K562 (cell line): ENCODE measurements around the gene SEMA6C. TPM values are rescaled to one million over a fixed set of nuclear protein-coding genes. Genes with fewer than 3 reads are reported as not detected.

Experiments used
- ARHGAP35 ChIP-seq: fragments of 450-650 bp; IDR thresholded peaks from 2 replicates; pipeline ENCODE4 v1.6.1; 2018; ENCODE audit not compliant: partially characterized antibody
- ARNT ChIP-seq, 2 experiments: fragments of 450-650 bp; IDR thresholded peaks; 2 replicates each; pipeline ENCODE4 v1.6.1; 2016; ENCODE audit warnings: mild to moderate bottlenecking in 1 of 2
- CHD2 ChIP-seq: IDR thresholded peaks from 2 replicates; pipeline ENCODE4 v1.6.1; 2011; ENCODE audit warnings: low read depth, low read length
- CXXC5 ChIP-seq: fragments of 250-450 bp; sonication (Bioruptor Pico); IDR thresholded peaks from 2 replicates; pipeline ENCODE4 v1.8.0; 2022; ENCODE audit warnings: inconsistent platforms, mild to moderate bottlenecking, moderate library complexity
- ETS2 ChIP-seq: IDR thresholded peaks from 2 replicates; pipeline ENCODE4 v1.6.1; 2016; ENCODE audit warnings: borderline replicate concordance, missing genetic modification characterization, mild to moderate bottlenecking, moderate library complexity, missing compliant biosample characterization; ENCODE audit not compliant: poor library complexity, severe bottlenecking
- HNRNPL ChIP-seq: fragments of 200-400 bp; formaldehyde crosslinking; IDR thresholded peaks from 2 replicates; pipeline ENCODE4 v1.6.1; 2017; ENCODE audit warnings: low read depth, mild to moderate bottlenecking, low read length
- ILK ChIP-seq: fragments of 450-650 bp; IDR thresholded peaks from 2 replicates; pipeline ENCODE4 v1.6.1; 2016; ENCODE audit warnings: missing genetic modification characterization, low read depth, mild to moderate bottlenecking, missing compliant biosample characterization, moderate library complexity, borderline replicate concordance
- LCOR ChIP-seq: sonication (generic); formaldehyde crosslinking; IDR thresholded peaks from 2 replicates; pipeline ENCODE4 v1.8.0; 2022; ENCODE audit warnings: mild to moderate bottlenecking, missing genetic modification reagents
- MECOM ChIP-seq: fragments of 250-450 bp; sonication (Bioruptor Pico); IDR thresholded peaks from 2 replicates; pipeline ENCODE4 v1.8.0; 2022; ENCODE audit warnings: inconsistent platforms
- PPARD ChIP-seq: fragments of 250-450 bp; sonication (Bioruptor Pico); IDR thresholded peaks from 2 replicates; pipeline ENCODE4 v1.8.0; 2022; ENCODE audit warnings: inconsistent platforms, mild to moderate bottlenecking, moderate library complexity
- SRSF1 ChIP-seq: fragments of 200-400 bp; formaldehyde crosslinking; IDR thresholded peaks from 2 replicates; pipeline ENCODE4 v1.6.1; 2017; ENCODE audit warnings: mild to moderate bottlenecking, low read depth, low read length, moderate library complexity
- TGIF2 ChIP-seq: sonication (generic); formaldehyde crosslinking; IDR thresholded peaks from 2 replicates; pipeline ENCODE4 v1.8.1; 2022; ENCODE audit warnings: mild to moderate bottlenecking, missing genetic modification reagents, moderate library complexity
- ZNF140 ChIP-seq: fragments of 250-450 bp; sonication (Bioruptor Pico); IDR thresholded peaks from 2 replicates; pipeline ENCODE4 v1.8.0; 2021; ENCODE audit warnings: moderate library complexity, mild to moderate bottlenecking, inconsistent platforms
- ZNF444 ChIP-seq: fragments of 250-450 bp; sonication (Bioruptor Pico); IDR thresholded peaks from 2 replicates; pipeline ENCODE4 v1.4.0; 2020; ENCODE audit warnings: mild to moderate bottlenecking, moderate library complexity
- polyA plus RNA-seq, 8 experiments: library from polyadenylated mRNA; depleted of rRNA in 4 of 8; stranded (reverse) in 5 of 8; unstranded in 3 of 8; fragments of >200 nt; fragmentation: Nextera tagmentation in 2 of 8; fragmentation: Illumina TruSeq in 1 of 8; extraction: Ambion mirVana in 2 of 8; extraction: Trizol in 1 of 8; gene quantifications; 2 replicates each; pipeline versions ENCODE4 v1.2.1 to v1.2.3, GENCODE V29; 2011 to 2014; ENCODE audit warnings: inconsistent platforms in 1 of 8, missing spikeins in 1 of 8
- total RNA-seq, 7 experiments: library from RNA; depleted of rRNA in 6 of 7; stranded (reverse); fragments of >200 nt in 6 of 7; fragmentation: Illumina TruSeq in 2 of 7; extraction: Trizol in 2 of 7; gene quantifications; 2 replicates each; pipeline versions ENCODE4 v1.2.1 to v1.2.3, GENCODE V29; 2011 to 2021; ENCODE audit warnings: low replicate concordance in 1 of 7
- TF ChIP-seq, protein P1 (sequence below): fragments of 450-650 bp; IDR thresholded peaks from 2 replicates; pipeline ENCODE4 v1.6.1; 2016; ENCODE audit warnings: low read depth
- TF ChIP-seq, protein P2 (sequence below): fragments of 150-350 bp; conservative IDR thresholded peaks from 2 replicates; pipeline ENCODE4 v1.6.1; 2014; ENCODE audit warnings: low read length
- TF ChIP-seq, protein P3 (sequence below): fragments of 450-650 bp; formaldehyde crosslinking; IDR thresholded peaks from 2 replicates; pipeline ENCODE4 v1.4.0; 2022; ENCODE audit warnings: mild to moderate bottlenecking, moderate library complexity

Gene SEMA6C
- total and polyA plus RNA-seq, 9 of the 15 experiments (the other 6 are each of a cell fraction or from before 2014, with no cell fraction given) = 0.03 to 4.6 (median 0.95) TPM

DNA sequence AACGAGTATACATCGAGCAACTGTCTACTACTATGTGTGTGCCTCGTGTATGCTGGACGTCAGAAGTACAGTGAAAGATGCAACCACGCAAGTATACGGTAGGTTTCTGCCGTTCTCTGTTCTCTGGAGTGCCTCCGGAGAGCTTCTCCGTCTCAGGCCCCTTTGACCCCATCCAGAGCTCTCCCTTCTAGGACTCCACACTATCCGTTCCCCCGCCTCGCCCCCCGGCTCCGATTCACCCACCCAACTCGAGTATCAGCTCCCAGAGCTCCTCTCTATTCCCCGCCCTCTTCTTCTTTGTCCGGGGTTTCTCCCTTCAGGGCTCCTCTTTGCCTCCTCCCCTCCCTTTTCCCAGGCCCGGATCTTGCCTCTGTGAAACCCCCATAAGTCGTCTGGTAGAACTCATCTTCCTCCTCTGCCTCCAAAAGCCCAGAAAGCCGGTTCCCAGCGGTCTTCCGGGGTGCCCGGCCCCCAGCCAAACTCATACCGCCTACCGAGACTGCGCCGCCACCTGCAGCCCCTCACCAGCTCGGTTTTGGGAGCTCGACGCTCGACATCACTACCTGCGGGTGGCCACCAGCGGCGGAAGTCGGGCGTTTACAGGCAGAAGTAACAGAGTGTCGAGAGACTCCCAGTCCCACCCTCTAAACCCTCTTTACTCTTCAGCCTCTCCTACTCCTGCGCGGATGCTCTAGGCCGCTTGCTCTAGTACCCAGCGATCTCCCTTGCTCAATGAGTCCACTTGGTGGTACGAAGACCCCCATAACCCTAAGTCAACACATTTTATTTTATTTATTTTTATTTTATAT lies 43.4 kb upstream of the SEMA6C start, which contains the start of gene VPS72 (continued):
- no peak for TF ChIP-seq ARHGAP35
- TF ChIP-seq, protein P1, sequence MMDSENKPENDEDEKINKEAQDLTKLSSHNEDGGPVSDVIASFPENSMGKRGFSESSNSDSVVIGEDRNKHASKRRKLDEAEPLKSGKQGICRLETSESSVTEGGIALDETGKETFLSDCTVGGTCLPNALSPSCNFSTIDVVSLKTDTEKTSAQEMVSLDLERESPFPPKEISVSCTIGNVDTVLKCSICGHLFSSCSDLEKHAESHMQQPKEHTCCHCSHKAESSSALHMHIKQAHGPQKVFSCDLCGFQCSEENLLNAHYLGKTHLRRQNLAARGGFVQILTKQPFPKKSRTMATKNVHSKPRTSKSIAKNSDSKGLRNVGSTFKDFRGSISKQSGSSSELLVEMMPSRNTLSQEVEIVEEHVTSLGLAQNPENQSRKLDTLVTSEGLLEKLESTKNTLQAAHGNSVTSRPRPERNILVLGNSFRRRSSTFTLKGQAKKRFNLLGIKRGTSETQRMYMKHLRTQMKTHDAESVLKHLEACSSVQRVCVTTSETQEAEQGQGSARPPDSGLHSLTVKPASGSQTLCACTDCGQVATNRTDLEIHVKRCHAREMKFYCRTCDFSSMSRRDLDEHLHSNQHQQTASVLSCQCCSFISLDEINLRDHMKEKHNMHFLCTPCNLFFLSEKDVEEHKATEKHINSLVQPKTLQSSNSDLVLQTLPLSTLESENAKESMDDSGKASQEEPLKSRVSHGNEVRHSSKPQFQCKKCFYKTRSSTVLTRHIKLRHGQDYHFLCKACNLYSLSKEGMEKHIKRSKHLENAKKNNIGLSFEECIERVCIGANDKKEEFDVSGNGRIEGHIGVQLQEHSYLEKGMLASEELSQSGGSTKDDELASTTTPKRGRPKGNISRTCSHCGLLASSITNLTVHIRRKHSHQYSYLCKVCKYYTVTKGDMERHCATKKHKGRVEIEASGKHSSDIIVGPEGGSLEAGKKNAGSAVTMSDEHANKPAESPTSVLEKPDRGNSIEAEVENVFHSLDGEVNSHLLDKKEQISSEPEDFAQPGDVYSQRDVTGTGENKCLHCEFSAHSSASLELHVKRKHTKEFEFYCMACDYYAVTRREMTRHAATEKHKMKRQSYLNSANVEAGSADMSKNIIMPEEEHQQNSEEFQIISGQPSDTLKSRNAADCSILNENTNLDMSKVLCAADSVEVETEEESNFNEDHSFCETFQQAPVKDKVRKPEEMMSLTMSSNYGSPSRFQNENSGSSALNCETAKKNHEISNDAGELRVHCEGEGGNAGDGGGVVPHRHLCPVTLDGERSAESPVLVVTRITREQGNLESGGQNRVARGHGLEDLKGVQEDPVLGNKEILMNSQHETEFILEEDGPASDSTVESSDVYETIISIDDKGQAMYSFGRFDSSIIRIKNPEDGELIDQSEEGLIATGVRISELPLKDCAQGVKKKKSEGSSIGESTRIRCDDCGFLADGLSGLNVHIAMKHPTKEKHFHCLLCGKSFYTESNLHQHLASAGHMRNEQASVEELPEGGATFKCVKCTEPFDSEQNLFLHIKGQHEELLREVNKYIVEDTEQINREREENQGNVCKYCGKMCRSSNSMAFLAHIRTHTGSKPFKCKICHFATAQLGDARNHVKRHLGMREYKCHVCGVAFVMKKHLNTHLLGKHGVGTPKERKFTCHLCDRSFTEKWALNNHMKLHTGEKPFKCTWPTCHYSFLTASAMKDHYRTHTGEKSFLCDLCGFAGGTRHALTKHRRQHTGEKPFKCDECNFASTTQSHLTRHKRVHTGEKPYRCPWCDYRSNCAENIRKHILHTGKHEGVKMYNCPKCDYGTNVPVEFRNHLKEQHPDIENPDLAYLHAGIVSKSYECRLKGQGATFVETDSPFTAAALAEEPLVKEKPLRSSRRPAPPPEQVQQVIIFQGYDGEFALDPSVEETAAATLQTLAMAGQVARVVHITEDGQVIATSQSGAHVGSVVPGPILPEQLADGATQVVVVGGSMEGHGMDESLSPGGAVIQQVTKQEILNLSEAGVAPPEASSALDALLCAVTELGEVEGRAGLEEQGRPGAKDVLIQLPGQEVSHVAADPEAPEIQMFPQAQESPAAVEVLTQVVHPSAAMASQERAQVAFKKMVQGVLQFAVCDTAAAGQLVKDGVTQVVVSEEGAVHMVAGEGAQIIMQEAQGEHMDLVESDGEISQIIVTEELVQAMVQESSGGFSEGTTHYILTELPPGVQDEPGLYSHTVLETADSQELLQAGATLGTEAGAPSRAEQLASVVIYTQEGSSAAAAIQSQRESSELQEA = no peak
- peak; percentile 84 for TF ChIP-seq CXXC5 (CRISPR knock-in tag)
- no peak for TF ChIP-seq TGIF2 (CRISPR knock-in tag)
- TF ChIP-seq ETS2 = no peak
- no peak for TF ChIP-seq HNRNPL
- no peak for TF ChIP-seq ZNF140 (CRISPR knock-in tag)
- TF ChIP-seq, protein P2, sequence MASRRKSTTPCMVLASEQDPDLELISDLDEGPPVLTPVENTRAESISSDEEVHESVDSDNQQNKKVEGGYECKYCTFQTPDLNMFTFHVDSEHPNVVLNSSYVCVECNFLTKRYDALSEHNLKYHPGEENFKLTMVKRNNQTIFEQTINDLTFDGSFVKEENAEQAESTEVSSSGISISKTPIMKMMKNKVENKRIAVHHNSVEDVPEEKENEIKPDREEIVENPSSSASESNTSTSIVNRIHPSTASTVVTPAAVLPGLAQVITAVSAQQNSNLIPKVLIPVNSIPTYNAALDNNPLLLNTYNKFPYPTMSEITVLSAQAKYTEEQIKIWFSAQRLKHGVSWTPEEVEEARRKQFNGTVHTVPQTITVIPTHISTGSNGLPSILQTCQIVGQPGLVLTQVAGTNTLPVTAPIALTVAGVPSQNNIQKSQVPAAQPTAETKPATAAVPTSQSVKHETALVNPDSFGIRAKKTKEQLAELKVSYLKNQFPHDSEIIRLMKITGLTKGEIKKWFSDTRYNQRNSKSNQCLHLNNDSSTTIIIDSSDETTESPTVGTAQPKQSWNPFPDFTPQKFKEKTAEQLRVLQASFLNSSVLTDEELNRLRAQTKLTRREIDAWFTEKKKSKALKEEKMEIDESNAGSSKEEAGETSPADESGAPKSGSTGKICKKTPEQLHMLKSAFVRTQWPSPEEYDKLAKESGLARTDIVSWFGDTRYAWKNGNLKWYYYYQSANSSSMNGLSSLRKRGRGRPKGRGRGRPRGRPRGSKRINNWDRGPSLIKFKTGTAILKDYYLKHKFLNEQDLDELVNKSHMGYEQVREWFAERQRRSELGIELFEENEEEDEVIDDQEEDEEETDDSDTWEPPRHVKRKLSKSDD = no peak
- TF ChIP-seq CHD2 = no peak
- TF ChIP-seq LCOR (CRISPR knock-in tag) = peak; percentile 99
- TF ChIP-seq, protein P3, sequence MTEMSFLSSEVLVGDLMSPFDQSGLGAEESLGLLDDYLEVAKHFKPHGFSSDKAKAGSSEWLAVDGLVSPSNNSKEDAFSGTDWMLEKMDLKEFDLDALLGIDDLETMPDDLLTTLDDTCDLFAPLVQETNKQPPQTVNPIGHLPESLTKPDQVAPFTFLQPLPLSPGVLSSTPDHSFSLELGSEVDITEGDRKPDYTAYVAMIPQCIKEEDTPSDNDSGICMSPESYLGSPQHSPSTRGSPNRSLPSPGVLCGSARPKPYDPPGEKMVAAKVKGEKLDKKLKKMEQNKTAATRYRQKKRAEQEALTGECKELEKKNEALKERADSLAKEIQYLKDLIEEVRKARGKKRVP (CRISPR knock-in tag) = no peak
- no peak; a peak in 1 of 4 replicates for TF ChIP-seq ARNT (IDR thresholded peaks at IDR 0.05)
- TF ChIP-seq SRSF1 = no peak
- no peak for TF ChIP-seq ZNF444 (CRISPR knock-in tag)
- TF ChIP-seq MECOM (CRISPR knock-in tag) = no peak
- TF ChIP-seq PPARD (CRISPR knock-in tag) = no peak
- TF ChIP-seq ILK (tag) = no peak
